Activated T-helper 17 cell treated with anti-CD3 and anti-CD28 coated beads, Interleukin-2, amount 50 U/mL, for 72 hours (primary cell): ENCODE measurements around the gene TMEM151A. TPM values are rescaled to one million over a fixed set of nuclear protein-coding genes. Genes with fewer than 3 reads are reported as not detected.
A peak's percentile ranks its signal among the peaks of the same experiment; 100 is the strongest.

Experiments
- ATAC-seq: fragments of 150-1000 bp; cut with Tn5 transposase; replicated peaks from 2 replicates; pipeline ENCODE4 v1.10.0; 2021; ENCODE audit warnings: mild to moderate bottlenecking, moderate library complexity
- H3K27ac Mint-ChIP-seq: one replicate; pipeline ENCODE4 v1.8.0; 2022; ENCODE audit warnings: mixed read lengths
- H3K27me3 Mint-ChIP-seq: one replicate; pipeline ENCODE4 v1.8.0; 2022; ENCODE audit warnings: mixed read lengths
- H3K36me3 Mint-ChIP-seq: one replicate; pipeline ENCODE4 v1.8.0; 2022; ENCODE audit warnings: low read depth, mild to moderate bottlenecking, mixed read lengths
- H3K4me1 Mint-ChIP-seq: one replicate; pipeline ENCODE4 v1.8.0; 2022; ENCODE audit warnings: mixed read lengths
- H3K4me3 Mint-ChIP-seq: one replicate; pipeline ENCODE4 v1.8.0; 2022; ENCODE audit warnings: mild to moderate bottlenecking, mixed read lengths
- H3K9me3 Mint-ChIP-seq: one replicate; pipeline ENCODE4 v1.8.0; 2022; ENCODE audit warnings: mixed read lengths
- total RNA-seq, 2 donors: library from RNA; stranded (reverse); gene quantifications; one replicate each; pipeline ENCODE4 v1.2.3, GENCODE V29; 2022

Gene TMEM151A
- total RNA-seq, 2 donors from 2014 or later = not detected

DNA sequence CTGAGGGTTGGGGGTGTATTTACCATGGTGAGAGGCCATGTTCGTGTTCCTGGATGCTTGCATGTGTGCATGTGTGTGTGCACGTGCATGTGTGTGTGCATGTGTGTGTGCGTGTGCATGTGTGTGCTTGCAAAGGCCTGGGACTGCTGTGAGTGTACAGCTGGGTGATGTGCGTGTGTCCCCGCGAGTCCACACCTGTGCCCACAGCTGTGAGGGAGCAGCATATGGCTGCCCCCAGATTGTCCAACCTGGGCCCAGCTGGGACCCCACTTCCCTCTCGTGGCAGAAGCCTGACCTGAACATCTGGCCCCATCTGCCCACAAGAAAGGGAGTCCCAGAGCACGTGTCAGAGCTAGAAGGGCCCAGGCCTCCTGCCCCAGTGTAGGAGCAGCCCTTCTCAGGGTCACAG lies 33.6 kb downstream of the TMEM151A start:
- Mint-ChIP-seq H3K4me3 (no peak overlapping the region), H3K27ac (no peak overlapping the region), H3K9me3 (no peaks in the 10 kb centered on the region), H3K36me3 (no peaks in the 10 kb centered on the region), H3K27me3 (no peaks in the 10 kb centered on the region), H3K4me1 (peaks cover 13% of the 10 kb centered on the region)
- no peak for ATAC-seq

DNA sequence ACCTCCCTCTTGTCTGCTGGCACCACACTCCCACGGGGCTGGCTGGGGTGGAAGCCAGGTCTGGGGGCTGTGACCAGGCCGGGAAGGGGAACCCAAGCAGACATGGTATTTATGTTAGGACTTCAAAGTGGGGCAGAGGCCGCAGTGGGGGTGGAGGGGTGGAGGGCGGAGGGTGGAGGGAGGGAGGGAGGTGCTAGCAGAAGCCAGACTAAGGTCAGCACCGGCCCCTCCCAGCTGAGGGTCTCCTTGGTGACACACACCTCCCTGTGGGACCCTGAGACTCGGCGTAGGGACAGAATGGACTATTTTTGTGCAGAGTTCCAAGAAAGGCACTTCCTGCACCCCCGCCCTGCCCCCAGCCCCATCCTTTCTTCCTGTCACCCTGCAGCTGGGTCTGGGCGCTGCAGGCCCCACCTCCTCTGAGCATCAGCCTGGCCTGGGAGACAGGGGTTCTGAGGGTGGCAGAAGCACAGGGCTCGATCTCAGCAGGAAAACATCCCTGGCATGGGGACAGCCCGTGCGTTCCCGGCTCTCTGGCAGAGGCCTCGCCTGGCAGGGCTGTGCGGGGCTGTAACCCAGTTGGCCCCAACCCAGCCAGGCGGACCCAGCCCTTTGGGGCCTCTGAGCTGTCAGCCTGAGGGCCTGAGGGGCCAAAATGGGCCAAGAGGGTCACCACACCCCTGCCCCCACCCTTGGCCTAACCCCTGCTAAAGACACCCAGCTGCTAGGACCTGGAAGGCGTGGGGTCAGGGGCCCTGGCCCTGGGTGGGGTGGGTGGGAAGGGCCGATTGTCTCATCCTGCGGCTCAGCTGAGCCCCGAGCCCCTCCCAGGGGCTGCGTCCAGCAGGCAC lies 34.8 kb downstream of the TMEM151A start:
- Mint-ChIP-seq H3K4me3 (no peak overlapping the region), H3K27me3 (no peaks in the 10 kb centered on the region), H3K9me3 (no peaks in the 10 kb centered on the region), H3K4me1 (peaks cover 13% of the 10 kb centered on the region), H3K27ac (no peak overlapping the region), H3K36me3 (no peaks in the 10 kb centered on the region)
- ATAC-seq = no peak

- peak overlapping the region; percentile 3 for H3K27ac Mint-ChIP-seq
- ATAC-seq = no peak
- H3K4me3 Mint-ChIP-seq = peak overlapping the region; percentile 5
- no peaks in the 10 kb centered on the region for H3K36me3 Mint-ChIP-seq
- peaks cover 13% of the 10 kb centered on the region for H3K4me1 Mint-ChIP-seq
- H3K27me3 Mint-ChIP-seq = no peaks in the 10 kb centered on the region
- H3K9me3 Mint-ChIP-seq = no peaks in the 10 kb centered on the region
Measured at GRCh38 chr11:66327171-66328030, 35.7 kb downstream of the TMEM151A start.

DNA sequence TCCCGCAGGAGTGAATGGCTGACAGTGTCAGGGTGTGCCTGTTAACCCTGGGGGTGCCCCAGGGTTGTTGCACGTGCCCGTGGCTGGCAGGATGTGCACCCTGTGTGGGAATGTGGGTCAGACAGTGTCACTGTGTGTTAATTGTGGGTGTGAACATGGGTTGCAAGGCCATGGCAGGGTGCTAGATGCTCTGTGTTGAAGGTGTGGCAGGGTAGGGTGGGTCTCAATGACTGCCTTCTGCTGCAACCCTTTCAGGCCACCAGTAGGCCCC lies 36.3 kb downstream of the TMEM151A start:
- H3K36me3 Mint-ChIP-seq = no peaks in the 10 kb centered on the region
- H3K27me3 Mint-ChIP-seq = no peaks in the 10 kb centered on the region
- peak; percentile 34 for ATAC-seq
- H3K4me1 Mint-ChIP-seq = peaks cover 13% of the 10 kb centered on the region
- H3K4me3 Mint-ChIP-seq = peak overlapping the region; percentile 5
- H3K27ac Mint-ChIP-seq = no peak overlapping the region
- no peaks in the 10 kb centered on the region for H3K9me3 Mint-ChIP-seq

DNA sequence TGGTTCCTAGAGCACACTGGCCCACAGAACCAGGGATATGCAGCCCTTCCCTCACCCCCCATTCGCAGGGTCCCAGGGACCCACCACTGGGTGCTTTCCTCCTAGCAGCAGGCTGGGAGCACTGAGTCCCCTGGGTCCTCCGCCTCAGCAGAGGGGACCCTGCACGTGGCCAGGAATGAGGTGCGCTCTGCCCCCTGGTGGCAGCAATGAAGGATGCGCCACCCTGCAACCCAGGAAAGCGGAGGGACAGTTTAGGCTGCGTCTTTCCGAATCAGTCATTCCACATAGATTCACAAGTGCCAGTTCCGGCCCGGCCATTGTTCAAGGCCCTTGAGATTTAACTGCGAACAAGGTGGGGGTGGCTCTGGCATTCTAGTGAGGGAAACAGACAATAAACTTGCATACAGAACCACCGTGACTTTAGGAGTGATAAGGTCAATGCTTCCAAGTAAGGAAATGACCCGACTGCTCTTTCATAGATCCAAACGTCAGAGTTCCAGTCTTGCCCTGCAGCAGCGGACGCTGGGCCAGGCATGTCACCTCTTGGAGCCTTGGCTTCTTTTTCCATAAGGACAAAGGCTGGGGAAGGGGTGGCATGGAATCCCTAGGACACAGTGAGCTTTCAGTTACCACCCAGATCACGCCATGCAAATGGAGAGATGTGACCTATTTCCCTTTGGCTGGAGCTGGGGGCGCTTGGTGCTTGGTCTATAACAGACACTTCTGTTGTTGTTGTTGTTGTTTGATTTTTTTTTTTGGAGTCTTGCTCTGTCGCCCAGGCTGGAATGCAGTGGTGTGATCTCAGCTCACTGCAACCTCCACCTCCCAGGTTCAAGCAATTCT lies 36.8 kb downstream of the TMEM151A start:
- Mint-ChIP-seq H3K4me1 (peaks cover 10% of the 10 kb centered on the region), H3K27ac (peak overlapping the region; percentile 79), H3K27me3 (no peaks in the 10 kb centered on the region), H3K36me3 (no peaks in the 10 kb centered on the region), H3K9me3 (no peaks in the 10 kb centered on the region), H3K4me3 (peak overlapping the region; percentile 5)
- ATAC-seq = peak; percentile 92

DNA sequence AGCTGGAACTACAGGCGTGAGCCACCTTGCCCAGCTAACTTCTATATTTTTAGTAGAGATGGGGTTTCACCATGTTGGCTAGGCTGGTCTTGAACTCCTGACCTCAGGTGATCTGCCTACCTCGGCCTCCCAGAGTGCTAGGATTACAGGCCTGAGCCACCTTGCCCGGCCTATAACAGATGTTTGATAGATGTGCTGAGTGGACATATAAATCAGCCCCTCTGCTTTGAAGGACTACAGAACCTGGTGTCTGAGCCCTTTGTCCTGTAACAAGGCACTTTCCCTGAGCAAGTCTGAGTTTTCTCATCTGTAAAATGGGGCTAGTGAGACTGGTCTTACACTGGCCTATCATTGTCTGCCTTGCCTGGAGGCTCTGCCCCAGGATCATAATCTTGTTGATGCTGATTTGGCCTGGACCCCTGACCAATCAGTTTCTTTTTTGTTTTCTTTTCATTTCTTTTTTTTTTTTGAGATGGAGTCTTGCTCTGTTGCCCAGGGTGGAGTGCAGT lies 37.5 kb downstream of the TMEM151A start:
- Mint-ChIP-seq H3K9me3 (no peaks in the 10 kb centered on the region), H3K36me3 (no peaks in the 10 kb centered on the region), H3K4me3 (no peak overlapping the region), H3K27ac (no peak overlapping the region), H3K4me1 (peaks cover 7% of the 10 kb centered on the region), H3K27me3 (no peaks in the 10 kb centered on the region)
- no peak for ATAC-seq

- Mint-ChIP-seq H3K27me3 (no peaks in the 10 kb centered on the region), H3K4me3 (no peak overlapping the region), H3K27ac (no peak overlapping the region), H3K9me3 (no peaks in the 10 kb centered on the region), H3K4me1 (peaks cover 7% of the 10 kb centered on the region), H3K36me3 (no peaks in the 10 kb centered on the region)
- no peak for ATAC-seq
Measured at GRCh38 chr11:66330931-66331330, 39.2 kb downstream of the TMEM151A start.

DNA sequence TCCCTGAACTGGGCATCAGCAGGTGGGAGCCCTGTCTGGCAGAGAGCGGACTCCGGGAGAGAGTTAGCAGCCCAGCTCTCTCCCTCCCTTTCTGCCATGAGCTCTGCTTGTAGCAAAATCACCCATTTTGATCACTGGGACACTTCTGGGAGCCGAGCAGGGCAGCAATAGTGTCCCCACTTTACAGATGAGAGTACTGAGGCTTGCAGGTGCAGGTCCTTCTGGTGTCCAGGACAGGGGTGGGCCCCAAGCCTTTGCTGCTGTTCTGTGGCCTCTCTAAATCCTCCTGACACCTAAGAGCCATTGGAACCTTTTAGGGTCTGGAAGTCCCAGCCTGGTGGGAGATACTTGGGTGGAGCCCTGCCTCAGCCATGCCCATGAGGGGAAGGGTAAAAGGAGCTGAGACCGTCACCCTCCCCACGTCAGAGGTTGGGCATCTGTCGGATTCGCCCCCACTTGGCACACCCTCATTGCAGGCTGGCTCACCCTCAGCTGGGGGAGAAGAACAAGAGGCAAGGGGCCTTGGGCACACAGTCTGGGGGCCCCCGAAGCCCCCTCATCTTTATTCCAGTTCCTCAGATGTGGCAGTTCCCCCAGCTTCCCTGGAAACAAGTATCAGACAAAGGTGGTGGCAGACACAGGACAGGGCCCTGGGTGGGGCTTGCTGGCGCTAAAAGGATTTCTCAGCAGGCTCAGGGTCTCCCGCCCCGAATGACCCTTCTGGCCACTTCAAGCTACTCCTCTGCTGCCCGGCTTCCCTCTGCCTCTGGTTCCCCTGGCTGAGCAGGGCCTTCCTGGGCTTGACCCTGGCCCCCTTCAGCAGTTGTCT lies 40.1 kb downstream of the TMEM151A start:
- no peak for ATAC-seq
- Mint-ChIP-seq H3K4me3 (no peak overlapping the region), H3K4me1 (peaks cover 13% of the 10 kb centered on the region), H3K27ac (no peak overlapping the region), H3K27me3 (no peaks in the 10 kb centered on the region), H3K36me3 (peaks cover 6% of the 10 kb centered on the region), H3K9me3 (no peaks in the 10 kb centered on the region)

- ATAC-seq = no peak
- no peak overlapping the region for H3K4me3 Mint-ChIP-seq
- no peaks in the 10 kb centered on the region for H3K9me3 Mint-ChIP-seq
Measured at GRCh38 chr11:66332371-66333219, 40.9 kb downstream of the TMEM151A start.

DNA sequence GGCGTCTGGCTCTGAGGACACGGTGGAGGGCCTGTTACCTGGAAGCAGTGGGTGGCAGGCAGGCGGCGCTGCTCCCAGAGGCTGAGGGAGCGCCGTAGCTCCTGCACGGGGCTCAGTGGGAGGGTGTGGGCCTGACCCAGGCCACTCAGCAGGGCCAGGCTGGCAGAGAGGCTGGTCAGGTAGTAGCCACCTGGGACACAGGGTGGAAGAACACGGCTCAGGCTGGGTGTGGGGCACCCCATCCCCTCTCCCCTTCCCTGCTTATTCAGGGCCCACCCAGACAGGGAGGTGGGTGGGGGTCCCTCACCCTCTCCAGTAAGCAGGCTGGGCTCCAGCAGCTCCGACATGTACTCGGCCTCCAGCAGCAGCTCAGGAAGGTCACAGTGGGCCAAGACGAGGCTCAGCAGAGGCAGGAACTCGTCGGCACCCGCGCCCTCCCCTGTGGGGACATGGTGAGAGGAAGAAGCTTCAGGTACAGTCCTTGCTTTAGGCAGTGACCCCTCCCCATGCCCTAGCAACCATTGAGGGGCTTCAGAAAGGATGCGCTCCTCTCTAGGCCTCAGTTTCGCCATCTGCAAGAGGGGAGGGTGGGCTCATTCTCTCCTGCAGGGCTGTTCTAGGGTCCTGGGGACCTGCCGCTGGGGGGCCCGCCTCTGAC lies 41.7 kb downstream of the TMEM151A start:
- Mint-ChIP-seq H3K4me3 (no peak overlapping the region), H3K27ac (no peak overlapping the region), H3K4me1 (peaks cover 12% of the 10 kb centered on the region), H3K36me3 (peaks cover 16% of the 10 kb centered on the region), H3K27me3 (no peaks in the 10 kb centered on the region), H3K9me3 (no peaks in the 10 kb centered on the region)
- no peak for ATAC-seq

More at GRCh38 chr11:66332371-66333219, 40.9 kb downstream of the TMEM151A start:
- no peaks in the 10 kb centered on the region for H3K27me3 Mint-ChIP-seq
- no peak overlapping the region for H3K27ac Mint-ChIP-seq
- H3K4me1 Mint-ChIP-seq = peaks cover 13% of the 10 kb centered on the region
- peaks cover 15% of the 10 kb centered on the region for H3K36me3 Mint-ChIP-seq

DNA sequence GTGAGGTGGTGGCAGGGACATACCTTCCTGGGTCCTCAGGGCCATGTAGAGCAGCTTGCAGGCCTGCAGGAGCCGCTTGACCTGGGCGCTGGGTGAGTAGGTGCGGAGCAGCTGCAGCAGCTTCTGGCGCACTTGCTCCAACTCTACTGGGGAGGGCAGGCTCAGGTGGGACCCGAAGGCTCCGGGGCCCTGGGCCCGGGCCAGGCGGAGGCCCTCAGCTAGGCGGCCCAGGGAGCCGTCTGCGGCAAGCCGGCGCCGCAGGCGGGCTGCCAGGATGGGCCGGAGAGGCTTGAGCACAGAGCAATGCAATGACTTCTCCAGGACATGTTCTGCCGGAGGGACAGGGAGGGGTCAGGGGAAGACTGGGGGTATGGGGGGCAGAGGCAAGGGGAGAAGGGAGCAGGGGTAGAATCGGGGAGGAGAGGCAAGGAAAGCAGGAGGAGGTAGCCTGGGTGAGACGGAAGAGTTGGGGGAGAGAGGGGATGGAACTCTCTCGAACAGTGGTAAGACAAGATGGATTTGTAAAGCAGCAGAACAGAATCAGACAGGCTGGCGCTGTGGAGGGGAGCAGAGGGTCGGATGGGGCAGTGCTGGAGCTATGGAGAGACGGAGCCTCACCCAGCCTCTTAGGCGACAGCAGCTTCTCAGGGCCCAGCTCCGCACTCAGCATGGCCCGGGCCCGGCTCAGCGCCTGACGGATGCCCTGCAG lies 42.4 kb downstream of the TMEM151A start:
- H3K4me1 Mint-ChIP-seq = peaks cover 12% of the 10 kb centered on the region
- H3K4me3 Mint-ChIP-seq = no peak overlapping the region
- no peak for ATAC-seq
- H3K9me3 Mint-ChIP-seq = no peaks in the 10 kb centered on the region
- H3K27ac Mint-ChIP-seq = no peak overlapping the region
- H3K27me3 Mint-ChIP-seq = no peaks in the 10 kb centered on the region
- peaks cover 22% of the 10 kb centered on the region for H3K36me3 Mint-ChIP-seq
